Stimulated activated CD8-positive, alpha-beta memory T cell treated with anti-CD3 and anti-CD28 coated beads, Interleukin-15, amount 100 ng/mL, for 48 hours (primary cell): ENCODE data around the gene SVIP.

ENCODE experiments used
- DNase-seq, 2 donors: peaks; one replicate each; pipeline ENCODE4 v3.0.0-alpha.2; 2020; ENCODE audit warnings: low read depth in 2 of 2

Gene SVIP

GRCh38 chr11:22829231-22830081 is at the start of gene SVIP:
Gene SVIP (minus strand): TSS chr11:22829801. CDS start chr11:22829748, 53 bp downstream.
- peak; percentile 82 to 85 for DNase-seq

- no peak for DNase-seq
Observed at GRCh38 chr11:22878604-22879003, 49.0 kb upstream of the SVIP start.

DNA sequence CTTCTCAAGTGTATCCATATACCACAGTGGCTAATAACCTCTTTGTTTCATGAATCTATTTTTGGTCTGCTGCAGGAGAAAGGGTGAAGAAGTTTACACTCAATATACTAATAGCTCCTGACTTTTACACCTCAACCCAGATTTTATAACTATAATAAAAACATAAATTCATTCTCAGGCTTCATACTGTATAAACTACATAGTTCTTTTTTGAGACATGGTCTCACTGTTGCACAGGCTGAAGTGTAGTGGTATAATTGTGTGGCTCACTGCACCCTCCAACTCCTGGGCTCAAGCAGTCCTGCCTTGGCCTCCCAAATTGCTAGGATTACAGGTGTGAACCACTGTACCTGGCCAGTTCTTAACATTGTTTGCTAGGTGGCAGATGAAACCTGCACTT is 48.4 kb upstream of the SVIP start:
- DNase-seq: no peak

- peak; percentile 3 to 21 for DNase-seq
Observed at GRCh38 chr11:22875869-22876473, 46.4 kb upstream of the SVIP start.

DNA sequence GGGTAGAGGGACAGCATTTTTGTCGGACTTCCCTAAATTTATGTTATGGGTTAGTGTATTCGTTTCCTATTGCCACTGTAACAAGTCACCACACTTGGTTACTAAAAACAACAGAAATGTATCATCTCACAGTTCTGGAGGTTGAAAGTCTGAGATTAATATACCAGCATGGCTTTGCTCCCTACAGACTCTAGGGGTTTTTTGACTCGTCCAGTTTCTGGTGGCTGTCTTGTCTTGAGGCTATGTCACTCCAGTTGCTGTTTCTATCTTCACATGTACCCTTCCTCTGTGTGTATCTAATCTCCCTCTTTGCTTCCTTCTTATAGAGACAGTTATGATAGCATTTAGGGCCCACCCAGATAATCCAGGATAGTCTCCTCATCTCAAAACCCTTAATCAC is 39.7 kb upstream of the SVIP start:
- DNase-seq: no peak

GRCh38 chr11:22860241-22860640 is 30.6 kb upstream of the SVIP start, which contains the start of gene CCDC179:
Gene CCDC179 (minus strand): TSS chr11:22860474. CDS start chr11:22860421, 53 bp downstream.
- no peak for DNase-seq

- no peak for DNase-seq
Observed at GRCh38 chr11:22859756-22860155, 30.2 kb upstream of the SVIP start.

DNA sequence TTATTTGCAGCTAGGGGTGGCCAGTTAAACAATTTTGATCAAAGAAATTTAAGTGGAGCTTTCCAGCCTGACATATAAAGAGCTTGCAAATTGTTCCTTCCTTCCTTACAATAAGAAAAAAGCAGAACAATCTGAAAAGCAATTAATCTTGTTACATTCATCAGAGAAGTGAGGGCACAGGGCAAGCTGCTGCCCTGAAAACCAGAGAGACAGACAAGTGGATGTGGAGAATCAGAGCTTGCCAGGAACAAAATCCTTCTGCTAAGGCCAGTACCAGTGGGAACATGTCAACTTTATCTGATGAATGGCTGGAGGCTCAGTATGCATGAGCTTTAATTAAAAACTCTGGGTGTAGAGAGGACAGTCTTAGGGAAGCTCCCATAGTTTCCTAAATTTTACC is 21.9 kb upstream of the SVIP start:
- DNase-seq: no peak

- no peak for DNase-seq
Observed at GRCh38 chr11:22846726-22847125, 17.1 kb upstream of the SVIP start.

- no peak for DNase-seq
Observed at GRCh38 chr11:22832315-22833015, 2.9 kb upstream of the SVIP start.

- DNase-seq: no peak
Observed at GRCh38 chr11:22830082-22830414, 447 bp upstream of the SVIP start.

GRCh38 chr11:22828373-22828772 is 1.2 kb downstream of the SVIP start:
- no peak for DNase-seq

DNA sequence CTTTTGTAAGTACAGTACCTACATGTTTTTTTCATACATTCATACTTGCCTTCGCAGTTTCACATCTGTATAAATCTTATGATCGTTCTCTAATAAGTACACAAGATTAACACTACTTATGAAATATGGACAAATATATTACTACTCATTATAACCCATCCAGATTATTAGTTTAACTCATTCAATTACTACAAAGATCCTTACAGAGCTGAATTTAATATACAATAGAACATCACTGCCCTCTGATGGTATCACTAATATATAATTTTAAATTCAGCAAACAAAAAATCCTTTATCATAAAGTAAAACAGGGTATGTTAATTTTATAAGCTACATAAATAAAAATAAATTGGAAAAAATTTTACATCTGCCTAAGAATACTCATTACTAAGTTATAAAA is 7.4 kb downstream of the SVIP start:
- no peak for DNase-seq

- DNase-seq: no peak
Observed at GRCh38 chr11:22809893-22810292, 19.7 kb downstream of the SVIP start.

- no peak for DNase-seq
Observed at GRCh38 chr11:22808571-22809197, 20.9 kb downstream of the SVIP start.

DNA sequence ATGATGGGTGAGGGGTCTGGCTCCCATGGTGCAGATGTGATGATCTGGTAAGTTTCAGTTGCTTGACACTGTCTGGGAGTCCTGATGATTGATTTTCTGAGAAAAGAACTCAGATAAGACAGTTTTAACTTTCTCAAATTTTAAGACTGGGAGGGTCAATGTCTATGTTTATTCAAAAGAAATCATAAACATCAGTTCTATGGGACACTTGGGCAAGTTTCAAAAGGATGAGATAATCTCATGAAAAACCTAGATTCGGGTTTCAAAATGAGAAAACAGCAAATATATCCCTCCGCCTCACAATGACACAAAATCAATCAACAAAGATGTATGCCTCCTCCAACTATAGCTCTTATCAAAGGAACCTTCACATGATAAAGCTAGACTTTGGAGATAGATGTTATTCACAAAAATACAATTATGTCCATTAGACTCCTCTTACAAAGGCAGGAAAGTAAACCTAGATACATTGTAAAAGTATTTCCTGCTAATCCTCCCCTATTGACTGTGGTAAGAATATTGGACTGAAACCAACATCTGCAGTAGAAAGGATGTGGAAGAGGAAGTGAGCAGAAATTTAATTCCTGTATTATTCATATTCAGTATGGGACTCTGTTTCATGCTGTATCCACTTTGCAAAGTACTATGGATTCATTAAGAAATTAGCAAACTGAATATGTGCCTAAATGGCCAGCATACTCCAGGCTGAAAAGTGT is 21.6 kb downstream of the SVIP start:
- DNase-seq: no peak

GRCh38 chr11:22807391-22807790 is 22.2 kb downstream of the SVIP start:
- no peak for DNase-seq

DNA sequence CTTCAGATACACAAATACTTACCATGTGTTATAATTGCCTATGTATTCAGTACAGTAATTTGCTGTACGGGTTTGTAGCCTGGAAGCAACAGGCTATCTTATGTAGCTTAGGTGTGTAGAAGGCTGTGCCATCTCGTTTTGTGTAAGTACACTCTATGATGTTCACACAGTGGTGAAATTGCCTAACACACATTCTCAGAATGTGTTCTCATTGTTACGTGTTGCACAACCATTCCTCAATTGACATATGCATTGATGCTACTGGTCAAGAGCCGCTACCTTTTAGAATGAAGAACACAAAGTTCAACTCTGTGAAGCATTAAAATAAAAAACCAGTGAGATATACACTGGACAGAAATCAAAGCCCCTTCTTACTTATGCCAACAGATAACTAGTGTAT is 26.7 kb downstream of the SVIP start:
- no peak for DNase-seq

- DNase-seq: no peak
Observed at GRCh38 chr11:22800482-22800881, 29.1 kb downstream of the SVIP start.

DNA sequence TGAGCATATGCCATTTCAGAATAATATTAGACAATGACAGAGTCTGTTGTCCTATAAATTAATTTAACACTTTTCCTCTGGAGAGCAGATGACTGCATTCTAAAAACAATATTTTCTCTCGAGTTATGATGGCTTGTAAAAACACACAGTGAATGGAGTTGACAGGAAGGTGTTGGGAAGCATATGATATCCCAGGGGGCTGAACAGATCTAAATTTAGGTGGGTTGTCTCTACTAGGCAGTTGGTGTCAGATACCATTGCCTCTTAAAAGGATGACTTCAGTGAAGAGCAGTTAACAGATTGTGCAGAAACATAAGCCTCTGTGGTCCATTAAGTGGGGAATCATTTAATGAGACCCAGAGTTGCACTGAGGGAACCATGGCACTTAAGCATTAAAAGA is 30.7 kb downstream of the SVIP start:
- no peak for DNase-seq

DNA sequence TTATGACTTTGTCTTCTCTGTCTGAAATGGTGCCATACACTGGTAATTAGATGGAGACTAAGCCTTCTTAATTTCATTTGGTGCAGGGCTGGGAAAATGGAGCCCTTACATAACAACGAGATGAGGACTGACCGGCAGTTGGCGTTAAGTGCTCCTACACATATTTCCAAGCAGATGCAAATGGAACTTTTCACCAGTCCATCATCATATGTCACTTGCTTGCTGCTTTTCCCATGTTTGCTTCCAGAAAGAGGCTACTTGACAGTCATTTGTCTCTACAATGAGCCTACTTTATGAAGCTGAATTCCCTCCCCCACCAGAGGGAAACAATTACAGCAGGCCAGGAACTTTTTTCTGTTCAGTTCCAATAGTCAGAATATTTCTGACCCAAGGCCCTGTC is 32.6 kb downstream of the SVIP start:
- no peak for DNase-seq

DNA sequence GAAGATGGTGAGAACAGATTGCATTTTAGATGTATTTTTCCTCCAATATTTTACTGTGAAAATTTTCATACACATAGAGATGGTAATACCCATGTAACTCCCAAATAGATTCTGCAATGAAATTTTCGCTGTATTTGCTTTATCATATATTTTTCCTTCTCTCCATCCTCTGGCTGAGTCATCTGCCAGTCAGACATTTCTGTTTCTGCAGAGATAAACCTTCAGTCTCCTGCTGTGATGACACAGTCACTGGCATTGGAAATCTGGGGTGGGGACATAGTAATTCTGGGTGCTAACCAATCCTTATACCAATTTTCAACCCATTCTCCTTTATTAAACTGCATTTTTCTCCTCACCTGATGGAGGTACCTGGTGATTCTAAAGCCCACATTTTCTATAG is 33.7 kb downstream of the SVIP start:
- no peak for DNase-seq
